SK-N-SH (cell line): ENCODE measurements around the gene PLEKHM2. TPM values are rescaled to one million over a fixed set of nuclear protein-coding genes. Genes with fewer than 3 reads are reported as not detected.

ENCODE experiments used
- CTCF ChIA-PET: fragments of 300-600, 350-600 bp; formaldehyde crosslinking; extraction: SDS; loops from one replicate; lab custom pipeline; 2021; lab: Yijun Ruan, JAX
- POLR2A ChIA-PET: fragments of 350-600 bp; sonication (Branson Sonifier 250); formaldehyde crosslinking; extraction: SDS; loops from one replicate; lab custom pipeline; 2020; ENCODE audit warnings: antibody characterized with exemption, inconsistent platforms; lab: Yijun Ruan, JAX
- DNase-seq: peaks from one replicate; pipeline ENCODE4 v3.0.0; 2012
- H2AFZ ChIP-seq: fragments of 200-600 bp; sonication (generic); 2 replicates; pipeline ENCODE4 v1.8.1; 2016; ENCODE audit warnings: antibody characterized with exemption, mild to moderate bottlenecking, low read depth
- H3F3A ChIP-seq: fragments of 200-600 bp; sonication (generic); replicated peaks from 2 replicates; pipeline ENCODE3; 2016; ENCODE audit warnings: antibody characterized with exemption, mild to moderate bottlenecking; ENCODE audit not compliant: insufficient read depth
- H3K27ac ChIP-seq, 2 experiments: fragments of 200-500 bp in 1 of 2; fragments of 200-600 bp in 1 of 2; sonication (Bioruptor generic) in 1 of 2; sonication (generic), shearing (Covaris generic) in 1 of 2; 2 replicates each; pipeline versions ENCODE4 v1.5.1 to v1.6.1; 2014 to 2016; ENCODE audit warnings: low read depth in 2 of 2, inconsistent platforms in 1 of 2, low read length in 1 of 2, mild to moderate bottlenecking in 1 of 2, mixed read lengths in 1 of 2
- H3K27me3 ChIP-seq: fragments of 200-600 bp; sonication (generic), shearing (Covaris generic); 2 replicates; pipeline ENCODE4 v1.6.1; 2016; ENCODE audit warnings: mixed run types; ENCODE audit not compliant: insufficient read depth
- H3K36me3 ChIP-seq, 2 experiments: fragments of 200-500 bp in 1 of 2; fragments of 200-600 bp in 1 of 2; sonication (Bioruptor generic) in 1 of 2; sonication (generic) in 1 of 2; replicated peaks in 1 of 2; 2 replicates each; pipeline versions ENCODE3 to v1.5.1; 2014 to 2016; ENCODE audit warnings: low read length in 1 of 2, mild to moderate bottlenecking in 1 of 2; ENCODE audit not compliant: insufficient read depth in 2 of 2, control insufficient read depth in 1 of 2
- H3K4me1 ChIP-seq, 2 experiments: fragments of 200-500 bp in 1 of 2; fragments of 200-600 bp in 1 of 2; sonication (Bioruptor generic) in 1 of 2; sonication (generic), shearing (Covaris generic) in 1 of 2; 2 replicates each; pipeline versions ENCODE4 v1.5.1 to v1.6.1; 2014 to 2016; ENCODE audit warnings: low read depth in 1 of 2, low read length in 1 of 2, mixed run types in 1 of 2; ENCODE audit not compliant: insufficient read depth in 2 of 2, control insufficient read depth in 1 of 2
- H3K4me2 ChIP-seq: fragments of 200-600 bp; sonication (generic), shearing (Covaris generic); 2 replicates; pipeline ENCODE4 v1.6.1; 2017; ENCODE audit warnings: mixed run types
- H3K4me3 ChIP-seq, 2 experiments: fragments of 200-500 bp in 1 of 2; fragments of 200-600 bp in 1 of 2; sonication (Bioruptor generic) in 1 of 2; sonication (generic), shearing (Covaris generic) in 1 of 2; 2 replicates each; pipeline versions ENCODE4 v1.5.1 to v1.8.1; 2014 to 2016; ENCODE audit warnings: low read depth in 2 of 2, inconsistent platforms in 1 of 2, low read length in 1 of 2, mild to moderate bottlenecking in 1 of 2, mixed read lengths in 1 of 2, moderate library complexity in 1 of 2
- H3K79me2 ChIP-seq: fragments of 200-600 bp; sonication (generic); 2 replicates; pipeline ENCODE4 v1.8.1; 2017; ENCODE audit warnings: mild to moderate bottlenecking; ENCODE audit not compliant: insufficient read depth
- H3K9ac ChIP-seq: fragments of 200-600 bp; sonication (generic); 2 replicates; pipeline ENCODE4 v1.6.1; 2017; ENCODE audit warnings: mixed run types
- H3K9me2 ChIP-seq: fragments of 200-600 bp; sonication (generic); 2 replicates; pipeline ENCODE4 v1.6.1; 2017; ENCODE audit warnings: mixed run types
- H3K9me3 ChIP-seq: fragments of 200-600 bp; sonication (generic); 2 replicates; pipeline ENCODE4 v1.6.1; 2017; ENCODE audit warnings: mixed run types, mild to moderate bottlenecking, moderate library complexity
- H4K20me1 ChIP-seq: fragments of 200-600 bp; sonication (generic); 2 replicates; pipeline ENCODE4 v1.6.1; 2017; ENCODE audit warnings: mild to moderate bottlenecking, mixed run types; ENCODE audit not compliant: insufficient read depth
- CHD2 ChIP-seq: fragments of 150-350 bp; IDR thresholded peaks from 2 replicates; pipeline ENCODE4 v1.6.1; 2018; ENCODE audit warnings: low read length; ENCODE audit not compliant: partially characterized antibody
- ELF1 ChIP-seq: IDR thresholded peaks from 2 replicates; pipeline ENCODE4 v1.4.0; 2012
- FOSL2 ChIP-seq: IDR thresholded peaks from 2 replicates; pipeline ENCODE4 v1.4.0; 2012; ENCODE audit warnings: low read depth, mild to moderate bottlenecking, moderate library complexity, borderline replicate concordance
- FOXJ3 ChIP-seq: sonication (generic); formaldehyde crosslinking; IDR thresholded peaks from 2 replicates; pipeline ENCODE4 v1.5.1; 2020; ENCODE audit warnings: mild to moderate bottlenecking, missing genetic modification reagents
- GATA2 ChIP-seq: sonication (generic); formaldehyde crosslinking; IDR thresholded peaks from 2 replicates; pipeline ENCODE4 v1.5.0; 2020; ENCODE audit warnings: mild to moderate bottlenecking, missing genetic modification reagents
- IRF3 ChIP-seq: fragments of 150-350 bp; IDR thresholded peaks from 2 replicates; pipeline ENCODE4 v1.6.1; 2016; ENCODE audit warnings: mild to moderate bottlenecking, low read depth, low read length
- MEF2A ChIP-seq: IDR thresholded peaks from 2 replicates; pipeline ENCODE4 v1.4.0; 2012; ENCODE audit warnings: low read depth, borderline replicate concordance
- NFIC ChIP-seq: IDR thresholded peaks from 2 replicates; pipeline ENCODE4 v1.4.0; 2012; ENCODE audit warnings: borderline replicate concordance
- RAD21 ChIP-seq: IDR thresholded peaks from 2 replicates; pipeline ENCODE4 v1.6.1; 2012; ENCODE audit warnings: mild to moderate bottlenecking, low read length
- RFX5 ChIP-seq: IDR thresholded peaks from 2 replicates; pipeline ENCODE4 v1.6.1; 2012; ENCODE audit warnings: mild to moderate bottlenecking, improper control_type of control experiment, low read length
- RXRA ChIP-seq: IDR thresholded peaks from 2 replicates; pipeline ENCODE4 v1.4.0; 2012; ENCODE audit warnings: low read depth, mild to moderate bottlenecking, borderline replicate concordance
- SIN3A ChIP-seq: IDR thresholded peaks from 2 replicates; pipeline ENCODE4 v1.6.1; 2012; ENCODE audit warnings: low read depth, mild to moderate bottlenecking, low read length, moderate library complexity, borderline replicate concordance
- SMC3 ChIP-seq: IDR thresholded peaks from 2 replicates; pipeline ENCODE4 v1.6.1; 2012; ENCODE audit warnings: low read depth, low read length, improper control_type of control experiment
- WGBS: methylation state at CpG from one replicate; pipeline ENCODE4 v1.1.6; 2017; ENCODE audit warnings: low lambda C conversion rate; 5-methylcytosine and 5-hydroxymethylcytosine counted together
- polyA plus RNA-seq, 3 experiments: library from polyadenylated mRNA; depleted of rRNA; stranded (reverse); fragments of >200 nt; gene quantifications; 2 replicates each; pipeline ENCODE4 v1.2.3, GENCODE V29; 2012
- TF ChIP-seq, protein P1 (sequence below): IDR thresholded peaks from 2 replicates; pipeline ENCODE4; 2012
- TF ChIP-seq, protein P2 (sequence below): IDR thresholded peaks from 2 replicates; pipeline ENCODE4 v1.4.0; 2012; ENCODE audit warnings: low read depth

Gene PLEKHM2
- polyA plus RNA-seq, 1 of the 3 experiments (the other 2 are of a cell fraction), result 38.9 TPM

GRCh38 chr1:15730423-15730822 is 46.3 kb downstream of the PLEKHM2 start (continued):
- TF ChIP-seq, protein P1, sequence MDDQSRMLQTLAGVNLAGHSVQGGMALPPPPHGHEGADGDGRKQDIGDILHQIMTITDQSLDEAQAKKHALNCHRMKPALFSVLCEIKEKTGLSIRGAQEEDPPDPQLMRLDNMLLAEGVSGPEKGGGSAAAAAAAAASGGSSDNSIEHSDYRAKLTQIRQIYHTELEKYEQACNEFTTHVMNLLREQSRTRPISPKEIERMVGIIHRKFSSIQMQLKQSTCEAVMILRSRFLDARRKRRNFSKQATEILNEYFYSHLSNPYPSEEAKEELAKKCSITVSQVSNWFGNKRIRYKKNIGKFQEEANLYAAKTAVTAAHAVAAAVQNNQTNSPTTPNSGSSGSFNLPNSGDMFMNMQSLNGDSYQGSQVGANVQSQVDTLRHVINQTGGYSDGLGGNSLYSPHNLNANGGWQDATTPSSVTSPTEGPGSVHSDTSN, result no peak
- TF ChIP-seq GATA2 (CRISPR knock-in tag) (no peak), FOSL2 (no peak), SMC3 (no peak), RAD21 (no peak), MEF2A (no peak), SIN3A (no peak), CHD2 (no peak), ELF1 (no peak), IRF3 (no peak), RXRA (no peak), RFX5 (no peak)
- TF ChIP-seq, protein P2, sequence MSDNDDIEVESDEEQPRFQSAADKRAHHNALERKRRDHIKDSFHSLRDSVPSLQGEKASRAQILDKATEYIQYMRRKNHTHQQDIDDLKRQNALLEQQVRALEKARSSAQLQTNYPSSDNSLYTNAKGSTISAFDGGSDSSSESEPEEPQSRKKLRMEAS, result no peak
- TF ChIP-seq, all 33 proteins: peak for 0

- CTCF ChIA-PET, result interaction anchor here (1.3 kb wide), 1 partner anchor 46 kb away, joined by 3 read pairs; no protein-coding TSS in a partner anchor
- Histone ChIP-seq H3K4me3 (no peak overlapping the region), H4K20me1 (no peaks in the 10 kb centered on the region), H3K9ac (no peak overlapping the region), H3K9me2 (no peaks in the 10 kb centered on the region), H3K9me3 (no peaks in the 10 kb centered on the region), H3F3A (no peaks in the 10 kb centered on the region), H3K4me2 (no peak overlapping the region), H2AFZ (no peak overlapping the region), H3K27me3 (no peaks in the 10 kb centered on the region), H3K4me1 (peaks cover 0 to 12% of the 10 kb centered on the region in 2 experiments; a peak in 1 of 4 replicates), H3K27ac (no peak overlapping the region), H3K36me3 (peaks cover 0 to 77% of the 10 kb centered on the region in 2 experiments), H3K79me2 (no peaks in the 10 kb centered on the region)
- DNase-seq, result no peak
- WGBS, result 93% methylated on average over 14 of the region's 16 CpGs
- POLR2A ChIA-PET, result no interaction called here
- TF ChIP-seq NFIC (no peak), FOXJ3 (no peak)
Observed at GRCh38 chr1:15730936-15731335, 46.8 kb downstream of the PLEKHM2 start.
